Kasumi-1 (cell line): ENCODE data around the gene EFHD2.
"Not testable (repeated sequence)": the region's sequence is repeated elsewhere in the genome, so short reads cannot be mapped to it uniquely, and the experiment has no call there.

Source experiments
- DNase-seq, 2 experiments: peaks; one replicate each; lab custom pipeline; 2025; lab: John Stamatoyannopoulos, UW

Gene EFHD2

GRCh38 chr1:15452866-15453571, 43.3 kb downstream of the EFHD2 start:
- DNase-seq = no peak

GRCh38 chr1:15453734-15454133, 44.0 kb downstream of the EFHD2 start:
- no peak for DNase-seq

GRCh38 chr1:15454256-15454655, 44.6 kb downstream of the EFHD2 start:
- no peak for DNase-seq

GRCh38 chr1:15455522-15455921, 45.8 kb downstream of the EFHD2 start:
- DNase-seq = no peak

GRCh38 chr1:15456313-15456954, 46.7 kb downstream of the EFHD2 start, which contains the start of gene CELA2A:
CELA2A (plus strand) TSS chr1:15456732; CDS start chr1:15456754, 22 bp downstream.
- no peak for DNase-seq

GRCh38 chr1:15457585-15457984, 47.9 kb downstream of the EFHD2 start:
- no peak for DNase-seq

GRCh38 chr1:15458388-15458787, 48.7 kb downstream of the EFHD2 start:
- DNase-seq = not testable (repeated sequence)

- DNase-seq = peak; percentile 10 to 33
Measured at GRCh38 chr1:15459771-15460707, 50.4 kb downstream of the EFHD2 start.

- DNase-seq = no peak
Measured at GRCh38 chr1:15460708-15461095, 51.0 kb downstream of the EFHD2 start.

- DNase-seq = not testable (repeated sequence)
Measured at GRCh38 chr1:15463064-15463800, 53.5 kb downstream of the EFHD2 start.

GRCh38 chr1:15463926-15464322, 54.2 kb downstream of the EFHD2 start:
- DNase-seq = not testable (repeated sequence)

- no peak for DNase-seq
Measured at GRCh38 chr1:15465674-15466073, 56.0 kb downstream of the EFHD2 start.

GRCh38 chr1:15466955-15467625, 57.4 kb downstream of the EFHD2 start:
- not testable (repeated sequence) for DNase-seq

GRCh38 chr1:15468145-15468544, 58.5 kb downstream of the EFHD2 start:
- DNase-seq = no peak

GRCh38 chr1:15469361-15469760, 59.7 kb downstream of the EFHD2 start:
- DNase-seq = no peak

- DNase-seq = not testable (repeated sequence)
Measured at GRCh38 chr1:15469821-15470448, 60.2 kb downstream of the EFHD2 start.

- DNase-seq = not testable (repeated sequence)
Measured at GRCh38 chr1:15471067-15471466, 61.4 kb downstream of the EFHD2 start.

- not testable (repeated sequence) for DNase-seq
Measured at GRCh38 chr1:15471723-15472122, 62.0 kb downstream of the EFHD2 start.

GRCh38 chr1:15472587-15472986, 62.9 kb downstream of the EFHD2 start:
- DNase-seq = no peak

- DNase-seq = no peak
Measured at GRCh38 chr1:15475752-15476314, 66.1 kb downstream of the EFHD2 start, which contains the start of gene CELA2B. CELA2B (plus strand) TSS chr1:15476104; CDS start chr1:15476126, 22 bp downstream.
